GM23338 (cell line): ENCODE measurements around the gene CAPN8. TPM values are rescaled to one million over a fixed set of nuclear protein-coding genes. Genes with fewer than 3 reads are reported as not detected.

Experiments
- ATAC-seq: fragments of 200-7000 bp; cut with Tn5 transposase; 3 replicates; pipeline ENCODE4 v1.9.1; 2020
- DNase-seq: peaks from one replicate; pipeline ENCODE4 v3.0.0-alpha.2; 2015; ENCODE audit warnings: low spot score
- H2AFZ ChIP-seq: fragments of 200-600 bp; sonication (generic); 2 replicates; pipeline ENCODE4 v1.8.0; 2016; ENCODE audit warnings: antibody characterized with exemption, mild to moderate bottlenecking, moderate library complexity
- H3F3A ChIP-seq: fragments of 200-600 bp; sonication (generic); replicated peaks from 2 replicates; pipeline ENCODE4 v1.8.0; 2017; ENCODE audit warnings: antibody characterized with exemption, mixed run types, low read depth
- H3K27ac ChIP-seq: fragments of 200-600 bp; sonication (generic); 2 replicates; pipeline ENCODE4 v1.6.1; 2016; ENCODE audit warnings: low read depth
- H3K27me3 ChIP-seq: fragments of 200-600 bp; sonication (generic); 2 replicates; pipeline ENCODE4 v1.8.0; 2016; ENCODE audit warnings: mild to moderate bottlenecking, mixed run types, moderate library complexity; ENCODE audit not compliant: insufficient read depth
- H3K36me3 ChIP-seq: fragments of 200-600 bp; sonication (generic); 2 replicates; pipeline ENCODE4 v1.8.0; 2016; ENCODE audit warnings: mild to moderate bottlenecking; ENCODE audit not compliant: insufficient read depth
- H3K4me1 ChIP-seq: fragments of 200-600 bp; sonication (generic); 2 replicates; pipeline ENCODE4 v1.8.0; 2016; ENCODE audit warnings: mild to moderate bottlenecking, moderate library complexity; ENCODE audit not compliant: insufficient read depth
- H3K4me2 ChIP-seq: fragments of 200-600 bp; sonication (generic); 2 replicates; pipeline ENCODE4 v1.7.1; 2017; ENCODE audit warnings: mixed run types
- H3K4me3 ChIP-seq: fragments of 200-600 bp; sonication (generic); 2 replicates; pipeline ENCODE4 v1.6.1; 2016; ENCODE audit warnings: mixed run types
- H3K79me2 ChIP-seq: fragments of 200-600 bp; sonication (generic); replicated peaks from 2 replicates; pipeline ENCODE4 v1.8.0; 2017; ENCODE audit warnings: mild to moderate bottlenecking; ENCODE audit not compliant: insufficient read depth
- H3K9me2 ChIP-seq: fragments of 200-600 bp; sonication (generic); 2 replicates; pipeline ENCODE4 v1.8.0; 2017; ENCODE audit not compliant: insufficient read depth
- H4K20me1 ChIP-seq: fragments of 200-600 bp; sonication (generic); replicated peaks from 2 replicates; pipeline ENCODE4 v1.8.0; 2017; ENCODE audit warnings: mild to moderate bottlenecking; ENCODE audit not compliant: insufficient read depth
- H3K27ac Mint-ChIP-seq: 2 replicates; pipeline ENCODE4 v1.8.0; 2020; ENCODE audit warnings: inconsistent platforms, mild to moderate bottlenecking, moderate library complexity, mixed read lengths
- H3K27me3 Mint-ChIP-seq: 3 replicates; pipeline ENCODE4 v1.8.0; 2022; ENCODE audit warnings: low read depth, mild to moderate bottlenecking, moderate library complexity, mixed read lengths, inconsistent platforms; ENCODE audit not compliant: insufficient read depth, poor library complexity
- H3K36me3 Mint-ChIP-seq: 3 replicates; pipeline ENCODE4 v1.8.0; 2021; ENCODE audit warnings: low read depth, mild to moderate bottlenecking, inconsistent platforms, moderate library complexity, mixed read lengths
- H3K4me1 Mint-ChIP-seq: 3 replicates; pipeline ENCODE4 v1.8.0; 2020; ENCODE audit warnings: mild to moderate bottlenecking, inconsistent platforms, mixed read lengths
- H3K4me3 Mint-ChIP-seq: 3 replicates; pipeline ENCODE4 v1.8.0; 2021; ENCODE audit warnings: moderate library complexity, mild to moderate bottlenecking, inconsistent platforms, mixed read lengths
- H3K9me3 Mint-ChIP-seq: 3 replicates; pipeline ENCODE4 v1.8.0; 2020; ENCODE audit warnings: moderate library complexity, mild to moderate bottlenecking, inconsistent platforms, mixed read lengths
- CREB1 ChIP-seq: fragments of 250-450 bp; sonication (Bioruptor Pico); IDR thresholded peaks from 2 replicates; pipeline ENCODE4 v1.5.0; 2020; ENCODE audit warnings: low read depth, mild to moderate bottlenecking, moderate library complexity
- EZH2 ChIP-seq: fragments of 200-600 bp; sonication (generic); IDR thresholded peaks from one replicate; pipeline ENCODE4 v1.8.0; 2017; ENCODE audit warnings: antibody characterized with exemption, mild to moderate bottlenecking, low read depth; ENCODE audit not compliant: unreplicated experiment
- JUNB ChIP-seq: IDR thresholded peaks from one replicate; pipeline ENCODE4 v1.6.1; 2016; ENCODE audit warnings: antibody characterized with exemption; ENCODE audit not compliant: unreplicated experiment
- NANOG ChIP-seq: IDR thresholded peaks from 2 replicates; pipeline ENCODE4 v1.6.1; 2016; ENCODE audit warnings: antibody characterized with exemption, borderline replicate concordance
- POLR2AphosphoS5 ChIP-seq: IDR thresholded peaks from 2 replicates; pipeline ENCODE4 v1.6.1; 2016; ENCODE audit warnings: antibody characterized with exemption, low read depth
- ZNF114 ChIP-seq: fragments of 250-450 bp; sonication (Bioruptor Pico); IDR thresholded peaks from 2 replicates; pipeline ENCODE4 v1.5.0; 2020; ENCODE audit warnings: mild to moderate bottlenecking, moderate library complexity
- ZNF331 ChIP-seq: fragments of 250-450 bp; sonication (Bioruptor Pico); IDR thresholded peaks from 2 replicates; pipeline ENCODE4 v1.5.0; 2020; ENCODE audit warnings: low read depth, mild to moderate bottlenecking, moderate library complexity
- polyA plus RNA-seq: library from polyadenylated mRNA; unstranded; fragments of >200 nt; fragmentation: Nextera tagmentation; extraction: Ambion mirVana; gene quantifications from 2 replicates; pipeline ENCODE4 v1.2.1, GENCODE V29; 2016
- total RNA-seq: library from RNA; depleted of rRNA; stranded (reverse); fragments of >200 nt; shearing (Covaris generic); gene quantifications from 2 replicates; pipeline ENCODE4 v1.2.3, GENCODE V29; 2014
- TF ChIP-seq, protein P1 (sequence below): IDR thresholded peaks from 2 replicates; pipeline ENCODE4 v1.6.1; 2016; ENCODE audit warnings: antibody characterized with exemption
- TF ChIP-seq, protein P2 (sequence below), 2 experiments: fragments of 200-600 bp in 1 of 2; sonication (generic) in 1 of 2; conservative IDR thresholded peaks; 2 replicates each; pipeline versions ENCODE4 v1.5.1 to v1.6.1; 2016 to 2017; ENCODE audit warnings: antibody characterized with exemption in 2 of 2, low read depth in 2 of 2, mild to moderate bottlenecking in 2 of 2, moderate library complexity in 1 of 2
- TF ChIP-seq, protein P3 (sequence below): IDR thresholded peaks from one replicate; pipeline ENCODE4 v1.6.1; 2018; ENCODE audit warnings: antibody characterized with exemption; ENCODE audit not compliant: unreplicated experiment

Gene CAPN8
- total and polyA plus RNA-seq, 2 experiments from 2014 or later = not detected

DNA sequence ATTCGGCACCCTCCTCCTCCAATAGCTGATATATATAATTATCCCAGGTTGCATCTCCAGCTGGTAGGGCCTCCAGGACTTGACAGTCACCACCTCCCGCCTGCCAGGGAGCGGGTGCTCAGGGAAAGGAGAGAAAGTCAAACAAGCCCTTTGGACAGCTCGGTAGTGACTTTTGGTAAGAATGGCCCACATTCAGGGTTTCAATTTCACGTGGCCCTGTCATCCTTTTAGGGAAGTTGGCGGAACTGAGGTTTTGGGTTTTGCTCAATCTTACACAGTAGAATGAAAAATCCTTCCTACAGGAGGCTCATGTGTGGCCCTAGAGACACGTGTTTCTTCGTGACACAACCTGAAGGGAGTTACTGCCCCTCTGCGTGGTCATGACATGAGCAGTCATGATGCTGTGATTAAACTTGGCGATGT is 44.2 kb downstream of the CAPN8 start:
- Histone ChIP-seq H3K9me2 (no peaks in the 10 kb centered on the region), H3K36me3 (no peaks in the 10 kb centered on the region), H3K4me1 (no peaks in the 10 kb centered on the region), H3K27me3 (no peaks in the 10 kb centered on the region), H4K20me1 (no peaks in the 10 kb centered on the region), H3K4me3 (no peak overlapping the region), H3K4me2 (no peak overlapping the region), H3K79me2 (no peaks in the 10 kb centered on the region), H2AFZ (no peak overlapping the region), H3F3A (no peaks in the 10 kb centered on the region), H3K27ac (no peak overlapping the region)
- DNase-seq (no peak), ATAC-seq (no peak)
- no peak overlapping the region for H3K4me3 Mint-ChIP-seq
- peaks cover 9% of the 10 kb centered on the region for H3K4me1 Mint-ChIP-seq
- TF ChIP-seq, protein P1, sequence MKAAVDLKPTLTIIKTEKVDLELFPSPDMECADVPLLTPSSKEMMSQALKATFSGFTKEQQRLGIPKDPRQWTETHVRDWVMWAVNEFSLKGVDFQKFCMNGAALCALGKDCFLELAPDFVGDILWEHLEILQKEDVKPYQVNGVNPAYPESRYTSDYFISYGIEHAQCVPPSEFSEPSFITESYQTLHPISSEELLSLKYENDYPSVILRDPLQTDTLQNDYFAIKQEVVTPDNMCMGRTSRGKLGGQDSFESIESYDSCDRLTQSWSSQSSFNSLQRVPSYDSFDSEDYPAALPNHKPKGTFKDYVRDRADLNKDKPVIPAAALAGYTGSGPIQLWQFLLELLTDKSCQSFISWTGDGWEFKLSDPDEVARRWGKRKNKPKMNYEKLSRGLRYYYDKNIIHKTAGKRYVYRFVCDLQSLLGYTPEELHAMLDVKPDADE = no peak
- TF ChIP-seq, protein P2, sequence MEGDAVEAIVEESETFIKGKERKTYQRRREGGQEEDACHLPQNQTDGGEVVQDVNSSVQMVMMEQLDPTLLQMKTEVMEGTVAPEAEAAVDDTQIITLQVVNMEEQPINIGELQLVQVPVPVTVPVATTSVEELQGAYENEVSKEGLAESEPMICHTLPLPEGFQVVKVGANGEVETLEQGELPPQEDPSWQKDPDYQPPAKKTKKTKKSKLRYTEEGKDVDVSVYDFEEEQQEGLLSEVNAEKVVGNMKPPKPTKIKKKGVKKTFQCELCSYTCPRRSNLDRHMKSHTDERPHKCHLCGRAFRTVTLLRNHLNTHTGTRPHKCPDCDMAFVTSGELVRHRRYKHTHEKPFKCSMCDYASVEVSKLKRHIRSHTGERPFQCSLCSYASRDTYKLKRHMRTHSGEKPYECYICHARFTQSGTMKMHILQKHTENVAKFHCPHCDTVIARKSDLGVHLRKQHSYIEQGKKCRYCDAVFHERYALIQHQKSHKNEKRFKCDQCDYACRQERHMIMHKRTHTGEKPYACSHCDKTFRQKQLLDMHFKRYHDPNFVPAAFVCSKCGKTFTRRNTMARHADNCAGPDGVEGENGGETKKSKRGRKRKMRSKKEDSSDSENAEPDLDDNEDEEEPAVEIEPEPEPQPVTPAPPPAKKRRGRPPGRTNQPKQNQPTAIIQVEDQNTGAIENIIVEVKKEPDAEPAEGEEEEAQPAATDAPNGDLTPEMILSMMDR (conservative IDR thresholded peaks at IDR 0.05; ENCODE audit: low read depth in 2 of 2) = no peak
- TF ChIP-seq NANOG (no peak), ZNF331 (CRISPR knock-in tag) (no peak), EZH2 (no peak)
- H3K27me3 Mint-ChIP-seq = peaks cover 4% of the 10 kb centered on the region
- no peaks in the 10 kb centered on the region for H3K9me3 Mint-ChIP-seq
- no peaks in the 10 kb centered on the region for H3K36me3 Mint-ChIP-seq
- H3K27ac Mint-ChIP-seq = no peak overlapping the region

DNA sequence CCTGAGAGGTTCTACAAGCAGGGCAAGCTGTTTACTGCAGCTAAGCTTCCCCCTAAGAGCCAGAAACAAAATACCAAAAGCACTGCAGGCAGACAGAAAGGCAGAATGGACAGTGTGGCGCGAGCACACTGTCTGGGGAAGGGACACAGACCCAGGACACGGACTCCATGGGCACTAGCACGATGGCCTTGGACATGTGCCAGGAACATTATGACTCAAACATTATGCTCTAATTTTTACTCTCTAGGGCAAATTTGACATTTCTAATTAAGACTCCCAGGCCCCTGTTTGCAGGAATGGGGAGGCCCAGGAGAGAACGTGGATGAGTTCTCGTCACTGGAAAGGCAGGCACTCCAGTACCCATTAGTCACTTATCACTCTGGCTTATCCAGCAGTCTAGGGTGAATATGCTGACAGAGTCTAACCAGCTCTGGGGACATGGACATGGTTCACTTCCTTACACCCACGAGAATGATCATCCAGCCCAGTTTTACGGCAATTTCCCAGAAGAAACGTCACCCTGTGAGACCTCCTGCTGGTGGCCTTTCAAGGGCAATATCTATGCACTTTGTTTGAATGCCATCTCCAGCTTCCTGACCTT is 45.1 kb downstream of the CAPN8 start:
- DNase-seq = no peak
- Mint-ChIP-seq H3K4me1 (peaks cover 9% of the 10 kb centered on the region), H3K27me3 (peaks cover 4% of the 10 kb centered on the region), H3K36me3 (no peaks in the 10 kb centered on the region), H3K9me3 (no peaks in the 10 kb centered on the region), H3K27ac (no peak overlapping the region), H3K4me3 (no peak overlapping the region)
- no peak for ATAC-seq
- Histone ChIP-seq H3K4me1 (no peaks in the 10 kb centered on the region), H3K27me3 (no peaks in the 10 kb centered on the region), H4K20me1 (no peaks in the 10 kb centered on the region), H3K9me2 (no peaks in the 10 kb centered on the region), H3F3A (no peaks in the 10 kb centered on the region), H3K36me3 (no peaks in the 10 kb centered on the region), H3K79me2 (no peaks in the 10 kb centered on the region), H3K4me2 (no peak overlapping the region), H3K27ac (no peak overlapping the region), H2AFZ (no peak overlapping the region), H3K4me3 (no peak overlapping the region)
- TF ChIP-seq POLR2AphosphoS5 (no peak), CREB1 (CRISPR knock-in tag) (no peak), JUNB (no peak), EZH2 (no peak), ZNF114 (no peak)
- TF ChIP-seq, protein P1 = no peak
- TF ChIP-seq, protein P3, sequence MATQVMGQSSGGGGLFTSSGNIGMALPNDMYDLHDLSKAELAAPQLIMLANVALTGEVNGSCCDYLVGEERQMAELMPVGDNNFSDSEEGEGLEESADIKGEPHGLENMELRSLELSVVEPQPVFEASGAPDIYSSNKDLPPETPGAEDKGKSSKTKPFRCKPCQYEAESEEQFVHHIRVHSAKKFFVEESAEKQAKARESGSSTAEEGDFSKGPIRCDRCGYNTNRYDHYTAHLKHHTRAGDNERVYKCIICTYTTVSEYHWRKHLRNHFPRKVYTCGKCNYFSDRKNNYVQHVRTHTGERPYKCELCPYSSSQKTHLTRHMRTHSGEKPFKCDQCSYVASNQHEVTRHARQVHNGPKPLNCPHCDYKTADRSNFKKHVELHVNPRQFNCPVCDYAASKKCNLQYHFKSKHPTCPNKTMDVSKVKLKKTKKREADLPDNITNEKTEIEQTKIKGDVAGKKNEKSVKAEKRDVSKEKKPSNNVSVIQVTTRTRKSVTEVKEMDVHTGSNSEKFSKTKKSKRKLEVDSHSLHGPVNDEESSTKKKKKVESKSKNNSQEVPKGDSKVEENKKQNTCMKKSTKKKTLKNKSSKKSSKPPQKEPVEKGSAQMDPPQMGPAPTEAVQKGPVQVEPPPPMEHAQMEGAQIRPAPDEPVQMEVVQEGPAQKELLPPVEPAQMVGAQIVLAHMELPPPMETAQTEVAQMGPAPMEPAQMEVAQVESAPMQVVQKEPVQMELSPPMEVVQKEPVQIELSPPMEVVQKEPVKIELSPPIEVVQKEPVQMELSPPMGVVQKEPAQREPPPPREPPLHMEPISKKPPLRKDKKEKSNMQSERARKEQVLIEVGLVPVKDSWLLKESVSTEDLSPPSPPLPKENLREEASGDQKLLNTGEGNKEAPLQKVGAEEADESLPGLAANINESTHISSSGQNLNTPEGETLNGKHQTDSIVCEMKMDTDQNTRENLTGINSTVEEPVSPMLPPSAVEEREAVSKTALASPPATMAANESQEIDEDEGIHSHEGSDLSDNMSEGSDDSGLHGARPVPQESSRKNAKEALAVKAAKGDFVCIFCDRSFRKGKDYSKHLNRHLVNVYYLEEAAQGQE = no peak
- TF ChIP-seq, protein P2 (conservative IDR thresholded peaks at IDR 0.05; ENCODE audit: low read depth in 2 of 2) = no peak
